Breast epithelium (tissue), 4 donors: Measurements from ENCODE around the gene MYOF. TPM values are rescaled to one million over a fixed set of nuclear protein-coding genes. Genes with fewer than 3 reads are reported as not detected.

Experiments used
- DNase-seq, 2 donors: peaks; one replicate each; pipeline ENCODE4 v3.0.0-alpha.2; 2019; ENCODE audit warnings: low spot score in 2 of 2
- H3K27ac ChIP-seq, 2 donors: fragments of 200-600 bp; sonication (generic) in 1 of 2; one replicate each; pipeline ENCODE4 v1.5.1; 2016 to 2019; ENCODE audit warnings: mild to moderate bottlenecking in 1 of 2
- H3K27me3 ChIP-seq, 2 donors: fragments of 200-600 bp; sonication (generic) in 1 of 2; one replicate each; pipeline versions ENCODE4 v1.5.1 to v1.6.0; 2017 to 2019; ENCODE audit warnings: control low read depth in 1 of 2, mild to moderate bottlenecking in 1 of 2
- H3K36me3 ChIP-seq: fragments of 200-600 bp; one replicate; pipeline ENCODE4 v1.5.1; 2019
- H3K4me1 ChIP-seq, 2 donors: fragments of 200-600 bp; sonication (generic); one replicate each; pipeline ENCODE4 v1.5.1; 2016 to 2019; ENCODE audit warnings: control low read depth in 1 of 2
- H3K4me3 ChIP-seq, 3 donors: fragments of 200-600 bp; sonication (generic); 1 replicate in 2 of 3; 2 replicates in 1 of 3; pipeline ENCODE4 v1.5.1; 2016 to 2019; ENCODE audit warnings: mild to moderate bottlenecking in 3 of 3, moderate library complexity in 2 of 3
- H3K9me3 ChIP-seq, 2 donors: fragments of 200-600 bp; sonication (generic) in 1 of 2; one replicate each; pipeline ENCODE4 v1.5.1; 2016 to 2019; ENCODE audit warnings: control low read depth in 1 of 2
- POLR2A ChIP-seq: fragments of 450-650 bp; IDR thresholded peaks from one replicate; pipeline ENCODE4 v1.6.1; 2016; ENCODE audit warnings: antibody characterized with exemption, mild to moderate bottlenecking, moderate library complexity
- POLR2AphosphoS5 ChIP-seq, 3 donors: sonication (generic); formaldehyde crosslinking; IDR thresholded peaks; one replicate each; pipeline ENCODE4 v1.6.1; 2017; ENCODE audit warnings: antibody characterized with exemption in 3 of 3
- intact Hi-C: fragments of 100-400 bp; cut with DNase I; formaldehyde crosslinking; loops from one replicate; pipeline ENCODE4 v1.15.1; 2023; ENCODE audit warnings: low total_unique reads
- total RNA-seq, 3 donors: library from RNA; depleted of rRNA; stranded (reverse); fragments of >200 nt; gene quantifications; one replicate each; pipeline ENCODE4 v1.1.0, GENCODE V29; 2016
- TF ChIP-seq, protein P1 (sequence below), 3 donors: fragments of 450-650 bp; IDR thresholded peaks; one replicate each; pipeline ENCODE4 v1.5.1; 2016 to 2017; ENCODE audit warnings: antibody characterized with exemption in 3 of 3, mild to moderate bottlenecking in 3 of 3, moderate library complexity in 3 of 3

Gene MYOF
- total RNA-seq, 3 donors from 2014 or later: 118 to 131 (median 130) TPM

DNA sequence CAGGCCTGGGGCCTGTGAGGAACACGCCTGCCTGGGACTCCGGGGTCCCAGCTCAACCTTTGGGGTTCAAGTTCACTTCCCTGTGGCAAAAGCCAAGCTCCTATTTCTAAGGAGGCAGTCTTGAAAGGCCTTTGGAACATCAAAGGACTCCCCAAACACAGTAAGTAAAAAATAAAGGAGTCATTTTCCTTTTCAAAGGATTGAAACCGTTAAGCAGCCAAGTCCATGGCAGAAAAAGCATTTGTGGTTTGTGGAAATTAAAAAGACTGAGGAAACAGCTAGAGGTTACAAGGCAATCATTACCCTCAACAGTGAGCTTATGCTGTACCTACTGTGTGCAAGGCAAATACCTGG, 200.8 kb downstream of the MYOF start:
- H3K36me3 ChIP-seq: no peaks in the 10 kb centered on the region
- DNase-seq: no peak
- no peaks in the 10 kb centered on the region for H3K4me1 ChIP-seq
- H3K27ac ChIP-seq: no peak overlapping the region
- no peak overlapping the region for H3K4me3 ChIP-seq
- intact Hi-C loops: no loop called here
- H3K9me3 ChIP-seq: no peaks in the 10 kb centered on the region
- H3K27me3 ChIP-seq: no peaks in the 10 kb centered on the region
- TF ChIP-seq POLR2AphosphoS5 (IDR thresholded peaks at IDR 0.05): no peak
- TF ChIP-seq, protein P1, sequence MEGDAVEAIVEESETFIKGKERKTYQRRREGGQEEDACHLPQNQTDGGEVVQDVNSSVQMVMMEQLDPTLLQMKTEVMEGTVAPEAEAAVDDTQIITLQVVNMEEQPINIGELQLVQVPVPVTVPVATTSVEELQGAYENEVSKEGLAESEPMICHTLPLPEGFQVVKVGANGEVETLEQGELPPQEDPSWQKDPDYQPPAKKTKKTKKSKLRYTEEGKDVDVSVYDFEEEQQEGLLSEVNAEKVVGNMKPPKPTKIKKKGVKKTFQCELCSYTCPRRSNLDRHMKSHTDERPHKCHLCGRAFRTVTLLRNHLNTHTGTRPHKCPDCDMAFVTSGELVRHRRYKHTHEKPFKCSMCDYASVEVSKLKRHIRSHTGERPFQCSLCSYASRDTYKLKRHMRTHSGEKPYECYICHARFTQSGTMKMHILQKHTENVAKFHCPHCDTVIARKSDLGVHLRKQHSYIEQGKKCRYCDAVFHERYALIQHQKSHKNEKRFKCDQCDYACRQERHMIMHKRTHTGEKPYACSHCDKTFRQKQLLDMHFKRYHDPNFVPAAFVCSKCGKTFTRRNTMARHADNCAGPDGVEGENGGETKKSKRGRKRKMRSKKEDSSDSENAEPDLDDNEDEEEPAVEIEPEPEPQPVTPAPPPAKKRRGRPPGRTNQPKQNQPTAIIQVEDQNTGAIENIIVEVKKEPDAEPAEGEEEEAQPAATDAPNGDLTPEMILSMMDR (IDR thresholded peaks at IDR 0.05): no peak
- TF ChIP-seq POLR2A: no peak

DNA sequence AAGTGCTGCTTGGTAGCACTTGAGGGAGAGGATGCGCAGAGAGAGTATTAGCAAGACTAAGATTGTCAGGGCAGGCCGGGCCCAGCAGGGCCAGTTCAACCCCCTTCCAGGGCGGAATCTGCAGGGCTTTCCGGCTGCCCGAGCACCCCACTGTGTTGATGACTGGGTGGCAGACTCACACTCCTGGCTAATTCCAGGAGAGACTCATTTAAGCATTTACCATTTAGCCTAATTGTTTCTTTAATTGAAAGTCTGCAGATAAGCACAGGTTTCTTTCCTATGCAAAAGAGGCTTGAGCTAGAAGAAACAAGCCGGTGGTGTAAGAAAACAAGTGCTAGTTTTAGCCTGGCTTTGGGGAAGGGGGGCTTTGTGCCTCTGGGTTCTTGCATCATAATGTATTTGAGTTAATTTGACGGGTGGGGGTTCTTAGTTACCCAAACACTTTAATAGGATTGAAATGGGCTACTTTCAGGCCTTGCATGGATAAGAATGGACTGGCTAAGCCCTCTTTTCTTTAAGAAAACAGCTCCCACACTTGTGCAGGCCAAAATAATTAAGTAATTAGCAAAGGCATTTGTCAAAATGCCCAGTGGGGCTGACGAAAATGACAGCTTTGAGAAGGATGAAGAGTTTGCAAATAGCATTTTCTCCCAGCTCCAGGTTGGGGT, 201.3 kb downstream of the MYOF start:
- H3K4me3 ChIP-seq: no peak overlapping the region
- H3K36me3 ChIP-seq: no peaks in the 10 kb centered on the region
- DNase-seq: no peak
- intact Hi-C loops: no loop called here
- TF ChIP-seq, protein P1 (IDR thresholded peaks at IDR 0.05): no peak
- TF ChIP-seq POLR2AphosphoS5 (IDR thresholded peaks at IDR 0.05) (no peak), POLR2A (no peak)
- no peaks in the 10 kb centered on the region for H3K27me3 ChIP-seq
- no peaks in the 10 kb centered on the region for H3K4me1 ChIP-seq
- no peaks in the 10 kb centered on the region for H3K9me3 ChIP-seq
- H3K27ac ChIP-seq: peak overlapping the region; percentile 25

DNA sequence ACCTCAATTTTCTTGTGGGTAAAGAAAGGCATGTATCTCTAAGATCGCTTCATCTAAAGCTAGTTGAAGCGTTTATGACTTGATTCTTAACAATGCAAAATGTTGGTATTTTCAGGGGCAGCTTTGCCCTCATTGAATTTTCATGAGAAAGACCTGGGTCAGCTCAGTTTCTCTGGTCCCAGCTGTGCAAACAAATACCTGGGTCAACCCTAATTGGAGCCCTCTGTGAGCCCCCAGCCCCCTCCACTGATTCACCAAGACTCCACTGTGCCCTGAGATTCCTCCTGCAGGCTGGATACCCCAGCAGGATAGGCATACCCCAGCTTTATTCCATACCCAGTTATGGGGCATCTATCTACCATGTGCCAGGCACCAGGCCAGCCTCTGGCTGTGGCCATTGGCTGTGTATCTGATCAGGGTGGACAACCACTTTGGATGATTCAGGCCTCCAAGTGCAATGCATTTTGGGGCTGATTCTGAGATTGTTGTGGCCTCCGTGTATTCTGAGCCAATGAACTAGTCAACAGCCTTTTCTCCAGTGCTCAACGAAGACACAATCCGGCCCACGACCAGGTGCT, 201.9 kb downstream of the MYOF start:
- no peaks in the 10 kb centered on the region for H3K27me3 ChIP-seq
- TF ChIP-seq, protein P1 (IDR thresholded peaks at IDR 0.05): no peak
- TF ChIP-seq POLR2AphosphoS5 (IDR thresholded peaks at IDR 0.05): no peak

DNA sequence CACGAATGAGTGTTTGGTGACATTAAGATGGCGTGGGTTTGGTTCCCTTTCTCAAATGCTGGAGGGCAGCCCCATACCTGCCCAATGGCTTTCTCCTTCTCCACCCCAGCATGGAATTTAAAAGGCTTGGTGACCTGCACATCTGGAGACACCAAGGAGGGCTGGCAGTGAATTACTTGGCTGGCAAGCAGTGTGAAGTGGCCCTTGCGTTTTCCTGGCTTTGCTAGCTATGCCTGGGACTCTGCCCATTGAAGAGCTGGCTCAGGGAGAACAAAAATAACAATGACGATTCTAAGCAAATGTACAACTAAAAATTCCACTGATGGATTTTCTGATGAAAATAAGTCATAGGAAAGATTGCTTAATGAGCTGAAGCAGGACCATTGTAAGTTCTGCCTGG, 204.8 kb downstream of the MYOF start:
- TF ChIP-seq, protein P1 (IDR thresholded peaks at IDR 0.05): no peak
- TF ChIP-seq POLR2AphosphoS5 (IDR thresholded peaks at IDR 0.05) (no peak), POLR2A (no peak)
- Histone ChIP-seq H3K4me1 (no peaks in the 10 kb centered on the region), H3K9me3 (no peaks in the 10 kb centered on the region), H3K27ac (peak overlapping the region in 1 of 2 donors; percentile 32), H3K27me3 (no peaks in the 10 kb centered on the region), H3K36me3 (no peaks in the 10 kb centered on the region), H3K4me3 (no peak overlapping the region)
- intact Hi-C loops: no loop called here
- no peak for DNase-seq

More for the DNA sequence above, 201.9 kb downstream of the MYOF start:
- Histone ChIP-seq H3K4me1 (no peaks in the 10 kb centered on the region), H3K27ac (peak overlapping the region in 1 of 2 donors; percentile 25), H3K9me3 (no peaks in the 10 kb centered on the region), H3K4me3 (no peak overlapping the region), H3K36me3 (no peaks in the 10 kb centered on the region)
- intact Hi-C loops: no loop called here
- no peak for DNase-seq

DNA sequence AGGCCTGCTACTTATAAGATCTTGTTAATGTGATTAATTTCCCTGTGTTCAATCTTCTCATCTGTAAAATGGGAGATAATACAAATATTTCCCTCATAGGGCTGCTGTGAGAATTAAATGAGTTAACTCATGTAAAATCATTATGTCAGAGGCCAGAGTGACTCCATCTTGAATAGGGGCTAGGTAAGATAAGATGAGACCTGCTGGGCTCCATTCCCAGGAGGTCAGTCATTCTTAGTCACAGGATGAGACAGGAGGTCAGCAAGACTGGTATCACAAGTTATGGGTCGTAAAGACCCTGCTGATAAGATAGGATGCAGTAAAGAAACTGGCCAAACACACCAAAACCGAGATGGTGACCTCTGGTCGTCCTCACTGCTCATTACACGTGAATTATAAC, 207.7 kb downstream of the MYOF start:
- no peak for DNase-seq
- H3K27me3 ChIP-seq: no peaks in the 10 kb centered on the region
- H3K4me1 ChIP-seq: no peaks in the 10 kb centered on the region
- TF ChIP-seq POLR2AphosphoS5 (IDR thresholded peaks at IDR 0.05) (no peak), POLR2A (no peak)
- TF ChIP-seq, protein P1 (IDR thresholded peaks at IDR 0.05): no peak
- intact Hi-C loops: no loop called here
- H3K36me3 ChIP-seq: no peaks in the 10 kb centered on the region
- peaks cover 0 to 7% of the 10 kb centered on the region in 2 donors for H3K9me3 ChIP-seq
- no peak overlapping the region for H3K27ac ChIP-seq
- no peak overlapping the region for H3K4me3 ChIP-seq
